Measurements from ENCODE around the gene CENPO. TPM values are rescaled to one million over a fixed set of nuclear protein-coding genes. Genes with fewer than 3 reads are reported as not detected.

Gene CENPO
- polyA plus RNA-seq, 3 donors, result 1.6 to 2.6 (median 2.3) TPM

DNA sequence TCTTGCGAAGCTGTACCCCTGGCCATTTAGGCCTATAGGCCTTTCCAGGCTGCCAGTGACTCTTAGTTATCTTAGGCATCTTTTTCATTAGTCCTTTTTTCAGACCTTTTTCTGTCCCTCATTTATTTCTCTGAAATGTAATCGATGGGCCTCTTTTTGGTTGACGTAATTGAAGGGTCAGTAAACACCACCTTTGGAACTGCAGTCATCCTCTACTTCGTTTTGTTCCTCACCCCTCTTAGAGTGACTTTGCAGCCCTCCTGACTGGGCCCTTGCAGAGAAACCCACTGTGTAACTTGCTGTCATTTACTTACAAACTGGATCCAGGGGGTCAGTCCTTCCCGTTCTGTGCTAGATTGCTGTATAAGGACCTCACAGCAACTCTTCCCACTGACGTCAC is 23.2 kb downstream of the CENPO start:
- Mint-ChIP-seq H3K4me1 (peaks cover 23% of the 10 kb centered on the region), H3K27ac (peak overlapping the region in 2 of 7 donors; percentile 55 to 61), H3K4me3 (no peak overlapping the region), H3K27me3 (ENCODE audit: low read depth in 3 of 3) (no peaks in the 10 kb centered on the region), H3K9me3 (no peaks in the 10 kb centered on the region), H3K36me3 (peaks cover 49 to 80% of the 10 kb centered on the region in 2 donors)
- Histone ChIP-seq H3K27me3 (ENCODE audit: control insufficient read depth in 2 of 2, insufficient read depth in 2 of 2, low read length in 2 of 2) (no peaks in the 10 kb centered on the region), H2AFZ (ENCODE audit: insufficient read depth, low read depth, low read length, poor library complexity, severe bottlenecking) (no peak overlapping the region), H3K4me2 (replicated peaks; ENCODE audit: extremely low read depth, low read length, poor library complexity, severe bottlenecking) (no peak overlapping the region), H3K4me1 (ENCODE audit: control insufficient read depth in 1 of 2, insufficient read depth in 2 of 2, low read length in 2 of 2) (peaks cover 17 to 21% of the 10 kb centered on the region in 2 donors), H3K9me3 (replicated peaks in 1 of 2; ENCODE audit: control insufficient read depth in 1 of 2, insufficient read depth in 1 of 2, low read length in 2 of 2) (no peaks in the 10 kb centered on the region), H3K9ac (ENCODE audit: insufficient read depth, low read length, poor library complexity, severe bottlenecking) (no peak overlapping the region), H4K20me1 (ENCODE audit: insufficient read depth, low read length) (no peaks in the 10 kb centered on the region), H3K4me3 (replicated peaks in 1 of 3; ENCODE audit: low read depth in 2 of 3, low read length in 3 of 3) (no peak overlapping the region), H3K36me3 (replicated peaks in 1 of 2; ENCODE audit: control insufficient read depth in 1 of 2, insufficient read depth in 2 of 2, low read length in 2 of 2) (peaks cover 30 to 71% of the 10 kb centered on the region in 2 donors), H3K79me2 (ENCODE audit: insufficient read depth, low read length) (peaks cover 25% of the 10 kb centered on the region), H3K27ac (ENCODE audit: low read depth in 1 of 2, low read length in 2 of 2) (peak overlapping the region in 1 of 2 donors; percentile 59)
- TF ChIP-seq, protein P1, sequence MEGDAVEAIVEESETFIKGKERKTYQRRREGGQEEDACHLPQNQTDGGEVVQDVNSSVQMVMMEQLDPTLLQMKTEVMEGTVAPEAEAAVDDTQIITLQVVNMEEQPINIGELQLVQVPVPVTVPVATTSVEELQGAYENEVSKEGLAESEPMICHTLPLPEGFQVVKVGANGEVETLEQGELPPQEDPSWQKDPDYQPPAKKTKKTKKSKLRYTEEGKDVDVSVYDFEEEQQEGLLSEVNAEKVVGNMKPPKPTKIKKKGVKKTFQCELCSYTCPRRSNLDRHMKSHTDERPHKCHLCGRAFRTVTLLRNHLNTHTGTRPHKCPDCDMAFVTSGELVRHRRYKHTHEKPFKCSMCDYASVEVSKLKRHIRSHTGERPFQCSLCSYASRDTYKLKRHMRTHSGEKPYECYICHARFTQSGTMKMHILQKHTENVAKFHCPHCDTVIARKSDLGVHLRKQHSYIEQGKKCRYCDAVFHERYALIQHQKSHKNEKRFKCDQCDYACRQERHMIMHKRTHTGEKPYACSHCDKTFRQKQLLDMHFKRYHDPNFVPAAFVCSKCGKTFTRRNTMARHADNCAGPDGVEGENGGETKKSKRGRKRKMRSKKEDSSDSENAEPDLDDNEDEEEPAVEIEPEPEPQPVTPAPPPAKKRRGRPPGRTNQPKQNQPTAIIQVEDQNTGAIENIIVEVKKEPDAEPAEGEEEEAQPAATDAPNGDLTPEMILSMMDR (IDR thresholded peaks at IDR 0.05), result no peak
- intact Hi-C loops (cut with micrococcal nuclease), result no loop called here
- DNase-seq, result no peak
- 100% methylated on average over 4 of the region's 6 CpGs for WGBS (ENCODE audit: insufficient coverage)

DNA sequence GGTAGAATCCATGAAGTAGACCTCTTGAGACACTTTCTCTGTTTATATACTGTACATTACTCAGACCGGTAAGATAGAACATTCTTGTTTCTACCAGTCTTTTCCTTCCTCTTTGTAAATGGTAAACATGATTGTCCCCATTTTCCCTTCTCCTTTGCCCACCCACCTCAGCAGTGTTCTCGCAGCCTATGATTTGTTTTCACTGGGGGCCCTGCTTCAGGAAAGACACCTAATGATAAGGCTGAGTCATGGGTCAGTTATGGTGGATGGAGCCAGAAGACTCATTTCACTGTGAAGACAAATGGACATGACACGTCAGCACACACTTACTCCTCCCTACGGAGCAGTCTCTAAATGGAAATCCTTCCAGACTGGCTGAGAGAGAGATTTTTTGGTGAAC is 23.7 kb downstream of the CENPO start:
- peaks cover 22% of the 10 kb centered on the region for H3K79me2 ChIP-seq (ENCODE audit: insufficient read depth, low read length)
- Mint-ChIP-seq H3K4me3 (no peak overlapping the region), H3K27ac (peak overlapping the region in 4 of 7 donors; percentile 22 to 64 (median 54)), H3K4me1 (peaks cover 23% of the 10 kb centered on the region), H3K27me3 (ENCODE audit: low read depth in 3 of 3) (no peaks in the 10 kb centered on the region), H3K36me3 (peaks cover 52 to 85% of the 10 kb centered on the region in 2 donors), H3K9me3 (no peaks in the 10 kb centered on the region)
- intact Hi-C loops (cut with micrococcal nuclease), result no loop called here
- no peak overlapping the region for H3K4me2 ChIP-seq (replicated peaks; ENCODE audit: extremely low read depth, low read length, poor library complexity, severe bottlenecking)
- no peak overlapping the region for H3K9ac ChIP-seq (ENCODE audit: insufficient read depth, low read length, poor library complexity, severe bottlenecking)
- H3K4me1 ChIP-seq (ENCODE audit: control insufficient read depth in 1 of 2, insufficient read depth in 2 of 2, low read length in 2 of 2), result peaks cover 17 to 21% of the 10 kb centered on the region in 2 donors
- peak overlapping the region in 1 of 2 donors; percentile 59 for H3K27ac ChIP-seq (ENCODE audit: low read depth in 1 of 2, low read length in 2 of 2)
- H3K4me3 ChIP-seq (replicated peaks in 1 of 3; ENCODE audit: low read depth in 2 of 3, low read length in 3 of 3), result no peak overlapping the region
- TF ChIP-seq, protein P1 (IDR thresholded peaks at IDR 0.05), result no peak
- WGBS (ENCODE audit: insufficient coverage), result no CpG with 5 or more reads among the region's 4 CpGs
- no peak overlapping the region for H2AFZ ChIP-seq (ENCODE audit: insufficient read depth, low read depth, low read length, poor library complexity, severe bottlenecking)
- H3K36me3 ChIP-seq (replicated peaks in 1 of 2; ENCODE audit: control insufficient read depth in 1 of 2, insufficient read depth in 2 of 2, low read length in 2 of 2), result peaks cover 32 to 75% of the 10 kb centered on the region in 2 donors
- H3K27me3 ChIP-seq (ENCODE audit: control insufficient read depth in 2 of 2, insufficient read depth in 2 of 2, low read length in 2 of 2), result no peaks in the 10 kb centered on the region
- no peaks in the 10 kb centered on the region for H4K20me1 ChIP-seq (ENCODE audit: insufficient read depth, low read length)
- no peaks in the 10 kb centered on the region for H3K9me3 ChIP-seq (replicated peaks in 1 of 2; ENCODE audit: control insufficient read depth in 1 of 2, insufficient read depth in 1 of 2, low read length in 2 of 2)
- DNase-seq, result no peak
